HEK293 (cell line): ENCODE data around the gene ATP7A.
A peak's percentile ranks its signal among the peaks of the same experiment; 100 is the strongest.

Experiments
- CTCF ChIA-PET: fragments of 350-600 bp; formaldehyde crosslinking; extraction: SDS; loops from one replicate; lab custom pipeline; 2021; ENCODE audit warnings: antibody characterized with exemption; lab: Yijun Ruan, JAX
- POLR2A ChIA-PET: fragments of 300-600 bp; formaldehyde crosslinking; extraction: SDS; loops from one replicate; lab custom pipeline; 2020; ENCODE audit warnings: antibody characterized with exemption, inconsistent platforms; lab: Yijun Ruan, JAX
- H3K27ac ChIP-seq: fragments of 200-500 bp; sonication (Bioruptor generic); 2 replicates; pipeline ENCODE4 v1.5.1; 2014; ENCODE audit warnings: low read depth, low read length, control low read depth, inconsistent platforms; ENCODE audit errors: extremely low read depth
- H3K36me3 ChIP-seq, 2 experiments: fragments of 200-500 bp in 1 of 2; sonication (Bioruptor generic) in 1 of 2; 1 replicate in 1 of 2; 2 replicates in 1 of 2; pipeline ENCODE4 v1.5.1; 2014 to 2017; ENCODE audit warnings: inconsistent platforms in 2 of 2, low read length in 2 of 2; ENCODE audit not compliant: control insufficient read depth in 2 of 2, insufficient read depth in 1 of 2
- H3K4me1 ChIP-seq: fragments of 200-500 bp; sonication (Bioruptor generic); 2 replicates; pipeline ENCODE4 v1.5.1; 2014; ENCODE audit warnings: mild to moderate bottlenecking, low read length, inconsistent platforms; ENCODE audit not compliant: control insufficient read depth, insufficient read depth
- H3K4me3 ChIP-seq: 2 replicates; pipeline ENCODE4 v1.5.1; 2011; ENCODE audit warnings: low read depth, mild to moderate bottlenecking, control low read depth, low read length, moderate library complexity
- H3K9me3 ChIP-seq: fragments of 200-500 bp; sonication (Bioruptor generic); 2 replicates; pipeline ENCODE4 v1.5.1; 2014; ENCODE audit warnings: low read depth, low read length, inconsistent platforms; ENCODE audit not compliant: control insufficient read depth, insufficient read depth
- AEBP2 ChIP-seq: fragments of 450-650 bp; formaldehyde crosslinking; IDR thresholded peaks from 2 replicates; pipeline ENCODE4 v1.5.1; 2016; ENCODE audit warnings: missing biosample characterization, missing genetic modification characterization, borderline replicate concordance
- ATF2 ChIP-seq: fragments of 450-650 bp; formaldehyde crosslinking; IDR thresholded peaks from 2 replicates; pipeline ENCODE4 v1.5.1; 2016; ENCODE audit warnings: missing biosample characterization, missing genetic modification characterization, low read depth
- IKZF3 ChIP-seq: fragments of 450-650 bp; IDR thresholded peaks from 2 replicates; pipeline ENCODE4 v1.5.0; 2018; ENCODE audit warnings: missing biosample characterization, mild to moderate bottlenecking, missing genetic modification characterization, moderate library complexity
- REST ChIP-seq: fragments of 450-650 bp; formaldehyde crosslinking; IDR thresholded peaks from 2 replicates; pipeline ENCODE4 v1.5.1; 2016; ENCODE audit warnings: missing biosample characterization, missing genetic modification characterization
- TCF7L2 ChIP-seq: IDR thresholded peaks from 2 replicates; pipeline ENCODE4 v1.6.1; 2011; ENCODE audit warnings: low read depth, mild to moderate bottlenecking, inconsistent platforms, low read length, moderate library complexity, borderline replicate concordance
- ZBTB21 ChIP-seq: fragments of 450-650 bp; formaldehyde crosslinking; IDR thresholded peaks from 2 replicates; pipeline ENCODE4 v1.5.1; 2017; ENCODE audit warnings: missing biosample characterization, missing genetic modification characterization
- ZBTB44 ChIP-seq: fragments of 450-650 bp; IDR thresholded peaks from 2 replicates; pipeline ENCODE4 v1.5.1; 2018; ENCODE audit warnings: missing biosample characterization, mild to moderate bottlenecking, missing genetic modification characterization
- ZNF112 ChIP-seq: fragments of 450-650 bp; formaldehyde crosslinking; IDR thresholded peaks from 2 replicates; pipeline ENCODE4 v1.5.0; 2017; ENCODE audit warnings: missing biosample characterization, missing genetic modification characterization
- ZNF174 ChIP-seq: fragments of 450-650 bp; formaldehyde crosslinking; IDR thresholded peaks from 2 replicates; pipeline ENCODE4 v1.5.0; 2017; ENCODE audit warnings: missing biosample characterization, mild to moderate bottlenecking, missing genetic modification characterization
- ZNF175 ChIP-seq: fragments of 450-650 bp; formaldehyde crosslinking; IDR thresholded peaks from 2 replicates; pipeline ENCODE4 v1.5.1; 2016; ENCODE audit warnings: missing biosample characterization, missing genetic modification characterization
- ZNF239 ChIP-seq: fragments of 450-650 bp; formaldehyde crosslinking; IDR thresholded peaks from 2 replicates; pipeline ENCODE4 v1.5.1; 2016; ENCODE audit warnings: missing biosample characterization, missing genetic modification characterization
- ZNF24 ChIP-seq: fragments of 450-650 bp; formaldehyde crosslinking; IDR thresholded peaks from 2 replicates; pipeline ENCODE4 v1.5.1; 2016; ENCODE audit warnings: missing biosample characterization, missing genetic modification characterization
- ZNF280D ChIP-seq: fragments of 450-650 bp; formaldehyde crosslinking; IDR thresholded peaks from 2 replicates; pipeline ENCODE4 v1.5.1; 2016; ENCODE audit warnings: missing biosample characterization, missing genetic modification characterization
- ZNF449 ChIP-seq: fragments of 450-650 bp; formaldehyde crosslinking; IDR thresholded peaks from 2 replicates; pipeline ENCODE4 v1.5.1; 2017; ENCODE audit warnings: missing biosample characterization, mild to moderate bottlenecking, missing genetic modification characterization, moderate library complexity
- ZNF561 ChIP-seq: fragments of 450-650 bp; IDR thresholded peaks from 2 replicates; pipeline ENCODE4 v1.5.1; 2018; ENCODE audit warnings: missing biosample characterization, missing genetic modification characterization, borderline replicate concordance
- ZNF677 ChIP-seq: fragments of 450-650 bp; IDR thresholded peaks from 2 replicates; pipeline ENCODE4 v1.5.0; 2018; ENCODE audit warnings: missing biosample characterization, mild to moderate bottlenecking, missing genetic modification characterization, moderate library complexity
- ZNF704 ChIP-seq: fragments of 450-650 bp; formaldehyde crosslinking; IDR thresholded peaks from 2 replicates; pipeline ENCODE4 v1.5.1; 2016; ENCODE audit warnings: missing biosample characterization, missing genetic modification characterization

ATP7A gene

GRCh38 chrX:77892887-77893286 lies 17.6 kb upstream of the ATP7A start:
- H3K27ac ChIP-seq: no peak overlapping the region
- CTCF ChIA-PET: no interaction called here
- TF ChIP-seq ZNF561 (tag by site-specific recombination): no peak
- TF ChIP-seq ATF2 (tag by site-specific recombination): no peak
- TF ChIP-seq ZNF280D (tag by site-specific recombination): 0 out of 2 replicates have a peak, but pooled peaks have one; percentile 47
- TF ChIP-seq, all 188 proteins: peak for 1
- POLR2A ChIA-PET: no interaction called here
- Histone ChIP-seq H3K9me3 (no peaks in the 10 kb centered on the region), H3K36me3 (peaks cover 0 to 16% of the 10 kb centered on the region in 2 experiments; a peak in 2 of 3 replicates), H3K4me1 (no peaks in the 10 kb centered on the region), H3K4me3 (no peak overlapping the region)

- Histone ChIP-seq H3K4me3 (peak overlapping the region; percentile 72), H3K27ac (no peak overlapping the region), H3K36me3 (peaks cover 0 to 16% of the 10 kb centered on the region in 2 experiments; a peak in 2 of 3 replicates), H3K4me1 (no peaks in the 10 kb centered on the region), H3K9me3 (no peaks in the 10 kb centered on the region)
- TF ChIP-seq AEBP2 (tag by site-specific recombination): no peak
- no peak for TF ChIP-seq ZBTB21 (tag by site-specific recombination)
- no peak for TF ChIP-seq ZNF239 (tag by site-specific recombination)
- no peak for TF ChIP-seq ZNF677 (tag by site-specific recombination)
- TF ChIP-seq ZNF704 (tag by site-specific recombination): no peak
- TF ChIP-seq IKZF3 (tag by site-specific recombination): no peak
- TF ChIP-seq ZNF24 (tag by site-specific recombination): no peak
- TF ChIP-seq REST: no peak
- no peak for TF ChIP-seq TCF7L2
- TF ChIP-seq ZNF175 (tag by site-specific recombination): no peak
- no peak for TF ChIP-seq ZNF174 (tag by site-specific recombination)
- TF ChIP-seq ZBTB44 (tag by site-specific recombination): no peak
- TF ChIP-seq ZNF112: no peak
- TF ChIP-seq ZNF449 (tag by site-specific recombination): no peak
- ChIA-PET CTCF (no interaction called here), POLR2A (no interaction called here)
Observed at GRCh38 chrX:77893713-77894112, 16.8 kb upstream of the ATP7A start.
